CD14-positive monocyte (primary cell): Measurements from ENCODE around the gene HDAC8. TPM values are rescaled to one million over a fixed set of nuclear protein-coding genes. Genes with fewer than 3 reads are reported as not detected.
A peak's percentile ranks its signal among the peaks of the same experiment; 100 is the strongest.

ENCODE experiments used
- DNase-seq, 3 donors: peaks; one replicate each; pipeline ENCODE4 v3.0.0-alpha.2; 2011 to 2022
- H2AFZ ChIP-seq: 2 replicates; pipeline ENCODE4 v1.6.0; 2012; ENCODE audit warnings: mild to moderate bottlenecking, low read depth, low read length, inconsistent platforms; ENCODE audit not compliant: insufficient read depth, poor library complexity, severe bottlenecking
- H3K27ac ChIP-seq, 2 donors: 1 replicate in 1 of 2; 2 replicates in 1 of 2; pipeline ENCODE4 v1.5.1; 2012 to 2013; ENCODE audit warnings: low read length in 2 of 2, control low read depth in 1 of 2, inconsistent platforms in 1 of 2, low read depth in 1 of 2, mild to moderate bottlenecking in 1 of 2
- H3K27me3 ChIP-seq, 2 donors: one replicate each; pipeline versions ENCODE4 v1.6.0 to v1.6.1; 2011 to 2013; ENCODE audit warnings: low read length in 2 of 2; ENCODE audit not compliant: control insufficient read depth in 2 of 2, insufficient read depth in 2 of 2
- H3K36me3 ChIP-seq, 2 donors: replicated peaks in 1 of 2; 1 replicate in 1 of 2; 2 replicates in 1 of 2; pipeline versions ENCODE4 v1.5.1 to v1.6.1; 2012 to 2013; ENCODE audit warnings: low read length in 2 of 2, control low read depth in 1 of 2, inconsistent platforms in 1 of 2, mild to moderate bottlenecking in 1 of 2; ENCODE audit not compliant: insufficient read depth in 2 of 2, control insufficient read depth in 1 of 2
- H3K4me1 ChIP-seq, 2 donors: 1 replicate in 1 of 2; 2 replicates in 1 of 2; pipeline versions ENCODE4 v1.5.1 to v1.6.1; 2012 to 2013; ENCODE audit warnings: low read length in 2 of 2, control low read depth in 1 of 2, inconsistent platforms in 1 of 2, mild to moderate bottlenecking in 1 of 2, moderate library complexity in 1 of 2; ENCODE audit not compliant: insufficient read depth in 2 of 2, control insufficient read depth in 1 of 2
- H3K4me2 ChIP-seq: replicated peaks from 2 replicates; pipeline ENCODE3; 2012; ENCODE audit warnings: low read length, moderate library complexity, mild to moderate bottlenecking; ENCODE audit not compliant: poor library complexity, severe bottlenecking; ENCODE audit errors: extremely low read depth
- H3K4me3 ChIP-seq, 3 experiments: fragments of 200-600 bp in 1 of 3; sonication (generic) in 1 of 3; replicated peaks in 1 of 3; 1 replicate in 2 of 3; 2 replicates in 1 of 3; pipeline ENCODE4 v1.5.1; 2011 to 2013; ENCODE audit warnings: low read length in 3 of 3, mild to moderate bottlenecking in 3 of 3, control low read depth in 2 of 3, low read depth in 2 of 3, inconsistent platforms in 1 of 3, moderate library complexity in 1 of 3
- H3K79me2 ChIP-seq: 2 replicates; pipeline ENCODE4 v1.6.0; 2012; ENCODE audit warnings: mild to moderate bottlenecking, control low read depth, inconsistent platforms, low read length, moderate library complexity; ENCODE audit not compliant: insufficient read depth
- H3K9ac ChIP-seq: 2 replicates; pipeline ENCODE4 v1.6.0; 2017; ENCODE audit warnings: low read length, mild to moderate bottlenecking; ENCODE audit not compliant: insufficient read depth, poor library complexity, severe bottlenecking
- H3K9me3 ChIP-seq, 2 donors: replicated peaks in 1 of 2; 1 replicate in 1 of 2; 2 replicates in 1 of 2; pipeline versions ENCODE4 v1.5.1 to v1.6.1; 2012 to 2013; ENCODE audit warnings: low read length in 2 of 2, control low read depth in 1 of 2; ENCODE audit not compliant: control insufficient read depth in 1 of 2, insufficient read depth in 1 of 2
- H4K20me1 ChIP-seq: 2 replicates; pipeline ENCODE4 v1.6.0; 2012; ENCODE audit warnings: mild to moderate bottlenecking, low read length, control low read depth, moderate library complexity; ENCODE audit not compliant: insufficient read depth
- H3K27ac Mint-ChIP-seq, 7 donors: one replicate each; pipeline ENCODE4 v1.8.0; 2020; ENCODE audit warnings: mild to moderate bottlenecking in 7 of 7, mixed read lengths in 7 of 7, moderate library complexity in 6 of 7, inconsistent platforms in 2 of 7
- H3K27me3 Mint-ChIP-seq, 3 donors: one replicate each; pipeline ENCODE4 v1.8.0; 2021 to 2022; ENCODE audit warnings: low read depth in 3 of 3, mild to moderate bottlenecking in 3 of 3, mixed read lengths in 3 of 3, moderate library complexity in 3 of 3, inconsistent platforms in 1 of 3
- H3K36me3 Mint-ChIP-seq, 2 donors: one replicate each; pipeline ENCODE4 v1.8.0; 2020; ENCODE audit warnings: mixed read lengths in 2 of 2, inconsistent platforms in 1 of 2, mild to moderate bottlenecking in 1 of 2
- H3K4me1 Mint-ChIP-seq: one replicate; pipeline ENCODE4 v1.8.0; 2020; ENCODE audit warnings: mild to moderate bottlenecking, mixed read lengths
- H3K4me3 Mint-ChIP-seq, 2 donors: one replicate each; pipeline ENCODE4 v1.8.0; 2020; ENCODE audit warnings: mild to moderate bottlenecking in 2 of 2, mixed read lengths in 2 of 2, moderate library complexity in 1 of 2
- H3K9me3 Mint-ChIP-seq, 7 donors: one replicate each; pipeline ENCODE4 v1.8.0; 2020 to 2022; ENCODE audit warnings: mixed read lengths in 7 of 7, mild to moderate bottlenecking in 6 of 7, moderate library complexity in 6 of 7, inconsistent platforms in 2 of 7
- WGBS: methylation state at CpG from one replicate; pipeline ENCODE4 v1.1.5; 2013; ENCODE audit warnings: missing lambda C conversion rate; ENCODE audit not compliant: insufficient coverage; 5-methylcytosine and 5-hydroxymethylcytosine counted together
- intact Hi-C, 2 donors: fragments of 100-400 bp; cut with micrococcal nuclease; formaldehyde crosslinking; loops; one replicate each; pipeline versions ENCODE4 v1.15.0 to v1.15.1; 2023
- polyA minus RNA-seq: library from RNA; depleted of rRNA, polyadenylated mRNA; stranded (reverse); fragments of >200 nt; gene quantifications from 2 replicates; pipeline ENCODE4 v1.2.3, GENCODE V29; 2012
- polyA plus RNA-seq, 3 donors: library from polyadenylated mRNA; depleted of rRNA in 1 of 3; unstranded in 2 of 3; stranded (reverse) in 1 of 3; fragments of 300-500 nt in 2 of 3; fragments of >200 nt in 1 of 3; fragmentation: Illumina TruSeq in 2 of 3; gene quantifications; 1 replicate in 2 of 3; 2 replicates in 1 of 3; pipeline ENCODE4 v1.2.3, GENCODE V29; 2012 to 2021
- total RNA-seq, 12 experiments: library from RNA in 1 of 12; stranded (reverse) in 1 of 12; fragments of 120-200 nt in 1 of 12; gene quantifications; one replicate each; pipeline ENCODE4 v1.2.4 and lab custom pipeline; 2013 to 2026; ENCODE audit warnings: mixed read lengths in 6 of 12, inconsistent platforms in 1 of 12
- TF ChIP-seq, protein P1 (sequence below): fragments of 200-600 bp; IDR thresholded peaks from one replicate; pipeline ENCODE4 v1.8.0; 2022; ENCODE audit warnings: antibody characterized with exemption, mild to moderate bottlenecking

HDAC8 gene
- 26.1 TPM for total RNA-seq (2013)
- polyA plus RNA-seq (10 to 100 TPM; 14.3 to 22.9 (median 20.5) TPM), polyA minus RNA-seq (8.6 and 12.8 TPM in 2 replicates), total RNA-seq (lab: John Stamatoyannopoulos, UW) (3.8 to 11.1 (median 7.1) reads per million in 11 experiments)

DNA sequence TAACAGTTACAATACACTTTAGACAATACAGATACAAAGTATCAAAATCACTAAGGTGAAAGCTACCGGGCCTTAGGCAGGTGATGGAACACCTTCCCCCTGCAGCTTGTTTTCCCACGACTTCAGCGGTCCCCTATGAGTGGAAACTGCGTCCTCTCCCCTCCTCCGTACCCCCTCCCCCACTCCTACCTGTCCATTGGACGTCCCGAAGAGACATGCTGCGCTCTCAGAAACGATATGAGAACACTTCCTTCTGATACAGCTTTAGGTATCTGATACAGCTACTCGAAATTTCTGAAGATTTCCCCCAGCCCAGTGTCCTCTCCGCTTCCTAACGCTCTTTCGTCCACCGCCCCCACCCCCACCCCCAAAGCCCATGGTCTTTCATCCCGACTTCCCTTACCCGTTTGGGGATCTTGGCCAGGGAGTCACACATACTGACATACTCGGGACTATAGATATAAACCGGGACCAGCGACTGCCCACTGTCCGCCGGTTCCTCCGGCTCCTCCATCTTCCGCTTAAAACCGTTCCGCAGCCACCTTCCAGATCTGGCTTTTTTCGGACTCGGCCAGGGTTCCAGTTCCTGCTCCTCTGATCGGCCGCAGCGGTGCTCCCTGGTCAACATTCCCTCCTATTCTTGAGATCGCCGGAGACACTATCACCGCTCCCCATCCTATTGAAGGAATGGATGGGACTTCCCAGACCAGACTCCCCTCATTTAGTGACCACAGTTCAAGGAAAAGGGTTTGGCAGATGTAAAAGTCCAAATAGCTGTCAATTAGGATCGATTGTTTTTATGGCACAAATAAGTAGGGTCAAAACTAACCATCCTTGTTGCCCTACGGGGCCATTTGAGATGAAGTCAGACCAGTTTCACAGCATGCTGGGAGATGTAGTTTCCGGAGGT lies at the start of gene HDAC8:
Gene HDAC8, minus strand, starts transcription at position 596 of the 910 bp plus-strand sequence. Its CDS starts 82 bp downstream, at position 514.
- intact Hi-C loops, result no loop called here
- Mint-ChIP-seq H3K36me3 (peaks cover 16 to 18% of the 10 kb centered on the region in 2 donors), H3K4me3 (peak within 1 kb of the TSS; percentile 88 to 91), H3K9me3 (peaks cover 0 to 2% (median 0%) of the 10 kb centered on the region in 7 donors), H3K27me3 (peaks cover 0 to 6% (median 0%) of the 10 kb centered on the region in 3 donors), H3K4me1 (peaks cover 23% of the 10 kb centered on the region), H3K27ac (peak within 1 kb of the TSS; percentile 78 to 96 (median 91))
- Histone ChIP-seq H2AFZ (peak within 1 kb of the TSS; percentile 87), H3K4me1 (peaks cover 21 to 25% of the 10 kb centered on the region in 2 donors), H3K27me3 (no peaks in the 10 kb centered on the region), H3K27ac (peak within 1 kb of the TSS; percentile 48 to 88), H3K4me3 (peak within 1 kb of the TSS; percentile 70 to 95 (median 93)), H4K20me1 (no peaks in the 10 kb centered on the region), H3K9me3 (no peaks in the 10 kb centered on the region), H3K9ac (peak within 1 kb of the TSS; percentile 70), H3K4me2 (peak within 1 kb of the TSS; percentile 69), H3K79me2 (peaks cover 9% of the 10 kb centered on the region), H3K36me3 (peaks cover 13 to 23% of the 10 kb centered on the region in 2 donors)
- under 1% methylated on average over 18 of the region's 36 CpGs for WGBS
- TF ChIP-seq, protein P1, sequence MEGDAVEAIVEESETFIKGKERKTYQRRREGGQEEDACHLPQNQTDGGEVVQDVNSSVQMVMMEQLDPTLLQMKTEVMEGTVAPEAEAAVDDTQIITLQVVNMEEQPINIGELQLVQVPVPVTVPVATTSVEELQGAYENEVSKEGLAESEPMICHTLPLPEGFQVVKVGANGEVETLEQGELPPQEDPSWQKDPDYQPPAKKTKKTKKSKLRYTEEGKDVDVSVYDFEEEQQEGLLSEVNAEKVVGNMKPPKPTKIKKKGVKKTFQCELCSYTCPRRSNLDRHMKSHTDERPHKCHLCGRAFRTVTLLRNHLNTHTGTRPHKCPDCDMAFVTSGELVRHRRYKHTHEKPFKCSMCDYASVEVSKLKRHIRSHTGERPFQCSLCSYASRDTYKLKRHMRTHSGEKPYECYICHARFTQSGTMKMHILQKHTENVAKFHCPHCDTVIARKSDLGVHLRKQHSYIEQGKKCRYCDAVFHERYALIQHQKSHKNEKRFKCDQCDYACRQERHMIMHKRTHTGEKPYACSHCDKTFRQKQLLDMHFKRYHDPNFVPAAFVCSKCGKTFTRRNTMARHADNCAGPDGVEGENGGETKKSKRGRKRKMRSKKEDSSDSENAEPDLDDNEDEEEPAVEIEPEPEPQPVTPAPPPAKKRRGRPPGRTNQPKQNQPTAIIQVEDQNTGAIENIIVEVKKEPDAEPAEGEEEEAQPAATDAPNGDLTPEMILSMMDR, result no peak
- peak; percentile 43 to 64 (median 58) for DNase-seq

DNA sequence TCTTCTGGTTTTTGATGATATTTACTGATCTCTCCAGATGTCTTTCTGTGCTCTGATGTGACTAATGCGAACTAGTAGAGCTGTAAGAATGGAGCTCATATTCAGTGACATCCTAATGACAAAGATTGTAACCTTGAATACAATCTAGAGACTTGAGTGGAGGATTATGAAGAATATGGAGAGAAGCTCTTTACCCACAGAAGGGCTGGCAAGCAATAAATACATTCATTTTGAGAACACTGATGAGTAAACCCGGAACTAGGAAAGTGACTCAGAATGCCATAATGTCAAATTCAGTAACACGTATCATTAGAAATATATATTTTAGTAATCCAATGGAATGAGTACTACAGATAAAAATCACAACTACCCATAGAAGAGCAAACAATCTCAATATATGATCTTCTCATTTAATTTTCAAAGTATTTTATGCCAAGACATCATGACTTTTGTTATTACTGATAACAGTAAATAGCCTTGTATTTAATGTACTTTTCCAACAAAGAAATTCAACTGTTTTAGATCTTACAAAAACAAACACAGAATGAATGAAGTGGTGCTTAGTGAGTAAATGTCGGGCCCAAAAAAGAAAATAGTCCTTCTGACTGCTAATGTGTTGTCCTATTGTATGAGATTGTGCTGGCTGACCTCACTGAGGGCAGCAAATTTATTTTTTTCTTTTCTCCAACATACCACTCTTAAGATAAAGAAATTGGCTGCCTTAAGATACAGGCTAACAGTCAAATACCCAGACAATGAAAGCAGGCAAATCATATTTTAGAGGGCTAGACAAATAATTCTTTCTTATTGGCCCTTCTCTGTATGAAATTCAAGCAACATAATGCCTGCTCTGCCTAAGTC lies 49.2 kb upstream of the HDAC8 start:
- H3K4me3 Mint-ChIP-seq, result no peak overlapping the region
- Histone ChIP-seq H3K4me3 (no peak overlapping the region), H3K79me2 (no peaks in the 10 kb centered on the region), H3K9ac (no peak overlapping the region), H3K4me1 (no peaks in the 10 kb centered on the region), H3K4me2 (no peak overlapping the region), H4K20me1 (no peaks in the 10 kb centered on the region), H3K9me3 (no peaks in the 10 kb centered on the region), H3K27me3 (no peaks in the 10 kb centered on the region), H3K27ac (no peak overlapping the region), H3K36me3 (no peaks in the 10 kb centered on the region), H2AFZ (no peak overlapping the region)
- intact Hi-C loops, result no loop called here
- TF ChIP-seq, protein P1, result no peak
- peaks cover 0 to 2% (median 1%) of the 10 kb centered on the region in 3 donors for H3K27me3 Mint-ChIP-seq
- WGBS, result no CpG with 5 or more reads among the region's 4 CpGs
- no peaks in the 10 kb centered on the region for H3K9me3 Mint-ChIP-seq
- DNase-seq, result no peak
- no peaks in the 10 kb centered on the region for H3K4me1 Mint-ChIP-seq
- no peaks in the 10 kb centered on the region for H3K36me3 Mint-ChIP-seq
- H3K27ac Mint-ChIP-seq, result no peak overlapping the region
